HEK293 (cell line): Measurements from ENCODE around the gene HOXB4.
A peak's percentile ranks its signal among the peaks of the same experiment; 100 is the strongest.

Source experiments
- HOXA7 ChIP-seq: sonication (generic); formaldehyde crosslinking; IDR thresholded peaks from 2 replicates; pipeline ENCODE4 v1.8.1; 2022; ENCODE audit warnings: missing genetic modification reagents, borderline replicate concordance
- MZF1 ChIP-seq: fragments of 450-650 bp; formaldehyde crosslinking; IDR thresholded peaks from 2 replicates; pipeline ENCODE4 v1.5.1; 2017; ENCODE audit warnings: missing biosample characterization, missing genetic modification characterization, borderline replicate concordance
- OVOL3 ChIP-seq: fragments of 450-650 bp; formaldehyde crosslinking; IDR thresholded peaks from 2 replicates; pipeline ENCODE4 v1.5.1; 2016; ENCODE audit warnings: missing biosample characterization, missing genetic modification characterization
- PBX3 ChIP-seq: sonication (generic); formaldehyde crosslinking; IDR thresholded peaks from 2 replicates; pipeline ENCODE4 v1.8.1; 2022; ENCODE audit warnings: mild to moderate bottlenecking, moderate library complexity, missing genetic modification reagents
- TSHZ1 ChIP-seq: fragments of 450-650 bp; formaldehyde crosslinking; IDR thresholded peaks from 2 replicates; pipeline ENCODE4 v1.5.1; 2016; ENCODE audit warnings: missing biosample characterization, missing genetic modification characterization, borderline replicate concordance
- YY1 ChIP-seq: fragments of 450-650 bp; formaldehyde crosslinking; IDR thresholded peaks from 2 replicates; pipeline ENCODE4 v1.5.1; 2018; ENCODE audit warnings: missing biosample characterization, missing genetic modification characterization
- ZBTB17 ChIP-seq: fragments of 450-650 bp; formaldehyde crosslinking; IDR thresholded peaks from 2 replicates; pipeline ENCODE4 v1.5.1; 2016; ENCODE audit warnings: missing biosample characterization, missing genetic modification characterization
- ZBTB20 ChIP-seq: fragments of 450-650 bp; formaldehyde crosslinking; IDR thresholded peaks from 2 replicates; pipeline ENCODE4 v1.5.1; 2016; ENCODE audit warnings: missing biosample characterization, missing genetic modification characterization
- ZBTB44 ChIP-seq: fragments of 450-650 bp; IDR thresholded peaks from 2 replicates; pipeline ENCODE4 v1.5.1; 2018; ENCODE audit warnings: missing biosample characterization, mild to moderate bottlenecking, missing genetic modification characterization
- ZBTB48 ChIP-seq: fragments of 450-650 bp; formaldehyde crosslinking; IDR thresholded peaks from 2 replicates; pipeline ENCODE4 v1.5.1; 2016; ENCODE audit warnings: missing biosample characterization, missing genetic modification characterization
- ZBTB7A ChIP-seq: fragments of 450-650 bp; formaldehyde crosslinking; IDR thresholded peaks from 2 replicates; pipeline ENCODE4 v1.5.1; 2016; ENCODE audit warnings: low read depth, missing biosample characterization, missing genetic modification characterization
- ZFP37 ChIP-seq: fragments of 450-650 bp; formaldehyde crosslinking; IDR thresholded peaks from 2 replicates; pipeline ENCODE4 v1.5.1; 2016; ENCODE audit warnings: missing biosample characterization, missing genetic modification characterization
- ZNF112 ChIP-seq: fragments of 450-650 bp; formaldehyde crosslinking; IDR thresholded peaks from 2 replicates; pipeline ENCODE4 v1.5.0; 2017; ENCODE audit warnings: missing biosample characterization, missing genetic modification characterization
- ZNF148 ChIP-seq: fragments of 450-650 bp; formaldehyde crosslinking; IDR thresholded peaks from 2 replicates; pipeline ENCODE4 v1.5.0; 2017; ENCODE audit warnings: missing biosample characterization, missing genetic modification characterization, borderline replicate concordance
- ZNF174 ChIP-seq: fragments of 450-650 bp; formaldehyde crosslinking; IDR thresholded peaks from 2 replicates; pipeline ENCODE4 v1.5.0; 2017; ENCODE audit warnings: missing biosample characterization, mild to moderate bottlenecking, missing genetic modification characterization
- ZNF19 ChIP-seq: fragments of 450-650 bp; formaldehyde crosslinking; IDR thresholded peaks from 2 replicates; pipeline ENCODE4; 2016; ENCODE audit warnings: missing biosample characterization, missing genetic modification characterization, low read depth
- ZNF214 ChIP-seq: fragments of 450-650 bp; formaldehyde crosslinking; IDR thresholded peaks from 2 replicates; pipeline ENCODE4 v1.5.1; 2017; ENCODE audit warnings: missing biosample characterization, mild to moderate bottlenecking, missing genetic modification characterization, borderline replicate concordance
- ZNF221 ChIP-seq: fragments of 450-650 bp; formaldehyde crosslinking; IDR thresholded peaks from 2 replicates; pipeline ENCODE4 v1.5.1; 2017; ENCODE audit warnings: missing biosample characterization, missing genetic modification characterization, borderline replicate concordance
- ZNF248 ChIP-seq: fragments of 450-650 bp; formaldehyde crosslinking; IDR thresholded peaks from 2 replicates; pipeline ENCODE4 v1.5.1; 2017; ENCODE audit warnings: missing biosample characterization, missing genetic modification characterization
- ZNF335 ChIP-seq: fragments of 450-650 bp; formaldehyde crosslinking; conservative IDR thresholded peaks from 2 replicates; pipeline ENCODE4 v1.5.1; 2016; ENCODE audit warnings: missing biosample characterization, missing genetic modification characterization
- ZNF350 ChIP-seq: fragments of 450-650 bp; formaldehyde crosslinking; IDR thresholded peaks from 2 replicates; pipeline ENCODE4 v1.5.0; 2017; ENCODE audit warnings: missing biosample characterization, mild to moderate bottlenecking, missing genetic modification characterization
- ZNF37A ChIP-seq: fragments of 450-650 bp; IDR thresholded peaks from 2 replicates; pipeline ENCODE4 v1.5.1; 2018; ENCODE audit warnings: missing biosample characterization, missing genetic modification characterization
- ZNF398 ChIP-seq: fragments of 450-650 bp; formaldehyde crosslinking; IDR thresholded peaks from 2 replicates; pipeline ENCODE4 v1.5.1; 2017; ENCODE audit warnings: missing biosample characterization, missing genetic modification characterization
- ZNF416 ChIP-seq: fragments of 450-650 bp; formaldehyde crosslinking; IDR thresholded peaks from 2 replicates; pipeline ENCODE4 v1.5.1; 2016; ENCODE audit warnings: missing biosample characterization, missing genetic modification characterization
- ZNF423 ChIP-seq: fragments of 450-650 bp; formaldehyde crosslinking; IDR thresholded peaks from 2 replicates; pipeline ENCODE4 v1.5.1; 2016; ENCODE audit warnings: missing biosample characterization, missing genetic modification characterization
- ZNF521 ChIP-seq: fragments of 450-650 bp; formaldehyde crosslinking; IDR thresholded peaks from 2 replicates; pipeline ENCODE4 v1.5.1; 2017; ENCODE audit warnings: missing biosample characterization, mild to moderate bottlenecking, missing genetic modification characterization
- ZNF792 ChIP-seq: fragments of 450-650 bp; formaldehyde crosslinking; IDR thresholded peaks from 2 replicates; pipeline ENCODE4 v1.5.1; 2016; ENCODE audit warnings: missing biosample characterization, missing genetic modification characterization
- ZNF843 ChIP-seq: fragments of 450-650 bp; formaldehyde crosslinking; IDR thresholded peaks from 2 replicates; pipeline ENCODE4 v1.5.1; 2016; ENCODE audit warnings: missing biosample characterization, missing genetic modification characterization
- ZSCAN23 ChIP-seq: fragments of 450-650 bp; formaldehyde crosslinking; IDR thresholded peaks from 2 replicates; pipeline ENCODE4 v1.5.1; 2016; ENCODE audit warnings: missing biosample characterization, missing genetic modification characterization
- ZXDB ChIP-seq: fragments of 450-650 bp; formaldehyde crosslinking; IDR thresholded peaks from 2 replicates; pipeline ENCODE4 v1.5.1; 2016; ENCODE audit warnings: missing biosample characterization, missing genetic modification characterization

Gene HOXB4

GRCh38 chr17:48571024-48571818 lies 6.9 kb downstream of the HOXB4 start (continued):
- TF ChIP-seq PBX3 (CRISPR knock-in tag) (no peak), ZBTB48 (tag by site-specific recombination) (peak; percentile 62; the same call in 1 of the 2 replicates), ZNF112 (tag by site-specific recombination) (no peak), ZBTB17 (tag by site-specific recombination) (peak; percentile 96), ZNF214 (tag by site-specific recombination) (no peak), ZBTB7A (tag by site-specific recombination) (no peak), ZNF221 (no peak), ZNF37A (tag by site-specific recombination) (no peak), ZNF335 (tag by site-specific recombination) (peak; percentile 43; the same call in 1 of the 2 replicates), ZNF521 (no peak), ZSCAN23 (tag by site-specific recombination) (no peak), ZNF248 (tag by site-specific recombination) (no peak), MZF1 (0 out of 2 replicates have a peak, but pooled peaks have one; percentile 4), ZFP37 (tag by site-specific recombination) (no peak; the same call in 1 of the 2 replicates), ZNF19 (tag by site-specific recombination) (no peak), ZNF843 (peak; percentile 95), ZXDB (tag by site-specific recombination) (peak; percentile 90), ZBTB44 (tag by site-specific recombination) (peak; percentile 38; the same call in 1 of the 2 replicates), YY1 (tag by site-specific recombination) (peak; percentile 49; the same call in 1 of the 2 replicates), ZNF423 (tag by site-specific recombination) (0 out of 2 replicates have a peak, but pooled peaks have one; percentile 56), ZNF792 (tag by site-specific recombination) (no peak), ZNF350 (no peak), ZNF174 (tag by site-specific recombination) (no peak), TSHZ1 (peak; percentile 94), ZNF416 (tag by site-specific recombination) (no peak), ZBTB20 (tag by site-specific recombination) (no peak; the same call in 1 of the 2 replicates), OVOL3 (tag by site-specific recombination) (no peak; the same call in 1 of the 2 replicates), ZNF398 (tag by site-specific recombination) (peak; percentile 91), HOXA7 (no peak), ZNF148 (tag by site-specific recombination) (no peak)
